B cell (primary cell): ENCODE data around the gene CHIC2. TPM values are rescaled to one million over a fixed set of nuclear protein-coding genes. Genes with fewer than 3 reads are reported as not detected.

Experiments
- ATAC-seq: fragments of 200-7000 bp; cut with Tn5 transposase; one replicate; pipeline ENCODE4 v1.10.0; 2021; ENCODE audit warnings: low read depth, mild to moderate bottlenecking, moderate number of reproducible peaks, moderate library complexity
- CTCF ChIA-PET: fragments of 350-600 bp; sonication (Branson Sonifier 250); formaldehyde crosslinking; loops from one replicate; lab custom pipeline; 2021; ENCODE audit warnings: antibody characterized with exemption, inconsistent platforms; lab: Charles Lee
- POLR2A ChIA-PET: fragments of 350-600 bp; sonication (Branson Sonifier 250); formaldehyde crosslinking; loops from one replicate; lab custom pipeline; 2021; ENCODE audit warnings: antibody characterized with exemption; lab: Charles Lee
- DNase-seq: peaks from one replicate; pipeline ENCODE4 v3.0.0; 2013
- H2AFZ ChIP-seq: 2 replicates; pipeline ENCODE4 v1.6.1; 2012; ENCODE audit warnings: mild to moderate bottlenecking, low read depth, low read length; ENCODE audit not compliant: insufficient read depth, poor library complexity, severe bottlenecking
- H3K27ac ChIP-seq, 2 donors: 1 replicate in 1 of 2; 2 replicates in 1 of 2; pipeline ENCODE4 v1.5.1; 2012 to 2013; ENCODE audit warnings: low read length in 2 of 2, mild to moderate bottlenecking in 2 of 2, moderate library complexity in 1 of 2
- H3K27me3 ChIP-seq, 4 experiments: fragments of 200-600 bp in 1 of 4; sonication (generic) in 1 of 4; replicated peaks in 1 of 4; 1 replicate in 2 of 4; 2 replicates in 2 of 4; pipeline versions ENCODE4 v1.6.1 to v1.7.0; 2013 to 2016; ENCODE audit warnings: low read length in 3 of 4, mild to moderate bottlenecking in 2 of 4, mixed read lengths in 1 of 4, moderate library complexity in 1 of 4; ENCODE audit not compliant: insufficient read depth in 4 of 4, control insufficient read depth in 3 of 4; ENCODE audit errors: control extremely low read depth in 1 of 4
- H3K36me3 ChIP-seq, 2 experiments: replicated peaks in 1 of 2; 1 replicate in 1 of 2; 2 replicates in 1 of 2; pipeline versions ENCODE4 v1.6.1 to v1.7.1; 2013; ENCODE audit warnings: low read length in 1 of 2; ENCODE audit not compliant: insufficient read depth in 2 of 2, control insufficient read depth in 1 of 2; ENCODE audit errors: control extremely low read depth in 1 of 2, extremely low read depth in 1 of 2
- H3K4me1 ChIP-seq, 2 donors: fragments of 200-600 bp in 1 of 2; sonication (generic) in 1 of 2; 1 replicate in 1 of 2; 2 replicates in 1 of 2; pipeline versions ENCODE4 v1.5.1 to v1.6.1; 2013 to 2017; ENCODE audit warnings: low read length in 2 of 2; ENCODE audit not compliant: control insufficient read depth in 2 of 2, insufficient read depth in 2 of 2
- H3K4me2 ChIP-seq: replicated peaks from 2 replicates; pipeline ENCODE3; 2012; ENCODE audit warnings: mild to moderate bottlenecking, low read depth, low read length; ENCODE audit not compliant: poor library complexity, severe bottlenecking
- H3K4me3 ChIP-seq, 5 experiments: fragments of 200-600 bp in 1 of 5; sonication (generic) in 1 of 5; 1 replicate in 3 of 5; 2 replicates in 2 of 5; pipeline versions ENCODE4 v1.5.1 to v1.7.0; 2011 to 2016; ENCODE audit warnings: low read length in 4 of 5, mild to moderate bottlenecking in 4 of 5, low read depth in 2 of 5, control low read depth in 1 of 5, moderate library complexity in 1 of 5; ENCODE audit not compliant: insufficient read depth in 1 of 5; ENCODE audit errors: control extremely low read depth in 1 of 5, extremely low read depth in 1 of 5
- H3K79me2 ChIP-seq: fragments of 200-600 bp; sonication (generic); one replicate; pipeline ENCODE4 v1.6.0; 2016; ENCODE audit warnings: low read length; ENCODE audit not compliant: control insufficient read depth, insufficient read depth
- H3K9ac ChIP-seq: fragments of 200-600 bp; sonication (generic); 2 replicates; pipeline ENCODE4 v1.6.1; 2017; ENCODE audit warnings: mild to moderate bottlenecking, low read length, moderate library complexity
- H3K9me3 ChIP-seq, 3 donors: one replicate each; pipeline versions ENCODE4 v1.6.1 to v1.7.1; 2013; ENCODE audit warnings: low read length in 2 of 3; ENCODE audit not compliant: control insufficient read depth in 2 of 3, insufficient read depth in 1 of 3; ENCODE audit errors: control extremely low read depth in 1 of 3
- H4K20me1 ChIP-seq: 2 replicates; pipeline ENCODE4 v1.6.0; 2012; ENCODE audit warnings: mild to moderate bottlenecking, low read length; ENCODE audit not compliant: insufficient read depth, control insufficient read depth, poor library complexity, severe bottlenecking
- H3K27ac Mint-ChIP-seq: one replicate; pipeline ENCODE4 v1.8.0; 2021; ENCODE audit warnings: mixed read lengths
- H3K27me3 Mint-ChIP-seq: one replicate; pipeline ENCODE4 v1.8.0; 2021; ENCODE audit warnings: mixed read lengths
- H3K4me1 Mint-ChIP-seq: one replicate; pipeline ENCODE4 v1.8.0; 2021; ENCODE audit warnings: mixed read lengths
- H3K4me3 Mint-ChIP-seq: one replicate; pipeline ENCODE4 v1.8.0; 2021; ENCODE audit warnings: mixed read lengths
- H3K9me3 Mint-ChIP-seq: one replicate; pipeline ENCODE4 v1.8.0; 2022; ENCODE audit warnings: mixed read lengths; ENCODE audit not compliant: insufficient read depth
- CTCF ChIP-seq: fragments of 200-600 bp; IDR thresholded peaks from one replicate; pipeline ENCODE4 v1.8.0; 2022; ENCODE audit warnings: antibody characterized with exemption, mild to moderate bottlenecking
- WGBS: methylation state at CpG from one replicate; pipeline ENCODE4 v1.1.5; 2013; ENCODE audit warnings: missing lambda C conversion rate; ENCODE audit not compliant: insufficient coverage; 5-methylcytosine and 5-hydroxymethylcytosine counted together
- intact Hi-C: fragments of 100-400 bp; cut with micrococcal nuclease; formaldehyde crosslinking; loops from one replicate; pipeline ENCODE4 v1.10.0; 2022
- polyA plus RNA-seq: library from polyadenylated mRNA; depleted of rRNA; stranded (reverse); fragments of >200 nt; gene quantifications from 2 replicates; pipeline ENCODE4 v1.2.3, GENCODE V29; 2012
- total RNA-seq, 2 donors: library from RNA; stranded (reverse); fragments of 120-200 nt in 1 of 2; gene quantifications; 1 replicate in 1 of 2; 2 replicates in 1 of 2; pipeline versions ENCODE4 v1.2.3 to v1.2.4, GENCODE V29; 2013 to 2022

The CHIC2 gene
- total and polyA plus RNA-seq, 2 donors (not counting 1 experiment from before 2014, with no cell fraction given): 20.2 to 37.7 TPM

- H3K79me2 ChIP-seq: no peaks in the 10 kb centered on the region
- no peaks in the 10 kb centered on the region for H3K36me3 ChIP-seq
- Mint-ChIP-seq H3K9me3 (no peaks in the 10 kb centered on the region), H3K4me1 (no peaks in the 10 kb centered on the region), H3K27me3 (peaks cover 22% of the 10 kb centered on the region), H3K27ac (no peak overlapping the region), H3K4me3 (no peak overlapping the region)
- no peak overlapping the region for H3K27ac ChIP-seq
- TF ChIP-seq CTCF: no peak
- peaks cover 0 to 8% (median 3%) of the 10 kb centered on the region in 4 experiments for H3K27me3 ChIP-seq
- DNase-seq (no peak), ATAC-seq (no peak)
- no peak overlapping the region for H3K4me2 ChIP-seq
- WGBS: 100% methylated on average over 2 of the region's 2 CpGs
- ChIA-PET CTCF (interaction anchor here (0.7 kb wide), 1 partner anchor 13 kb away, joined by 3 read pairs; no protein-coding TSS in a partner anchor), POLR2A (no interaction called here)
- H3K9me3 ChIP-seq: no peaks in the 10 kb centered on the region
- H3K4me3 ChIP-seq: no peak overlapping the region
- no peak overlapping the region for H2AFZ ChIP-seq
- H3K9ac ChIP-seq: no peak overlapping the region
- intact Hi-C loops: no loop called here
- no peaks in the 10 kb centered on the region for H4K20me1 ChIP-seq
- no peaks in the 10 kb centered on the region for H3K4me1 ChIP-seq
Measured at GRCh38 chr4:54073271-54073880, 9.0 kb upstream of the CHIC2 start.

DNA sequence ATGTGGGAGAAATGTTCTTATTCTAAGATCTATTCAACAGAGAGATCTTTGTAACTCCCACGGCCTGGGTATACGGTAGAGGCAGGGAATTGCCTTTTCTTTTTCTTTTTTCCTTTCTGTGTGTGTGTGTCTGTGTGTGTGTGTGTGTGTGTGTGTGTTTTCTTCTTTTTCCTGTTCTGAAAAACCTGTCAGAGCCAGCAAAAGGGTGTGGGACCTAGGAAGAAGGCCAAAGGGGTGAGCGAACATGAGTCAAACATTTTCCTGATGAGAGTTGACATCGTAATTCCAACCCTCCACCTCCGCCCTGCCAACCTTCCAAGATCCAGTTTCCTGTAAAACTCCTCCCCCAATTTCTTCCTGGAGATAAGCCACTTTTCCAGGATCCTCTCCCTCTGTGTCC, 2.8 kb upstream of the CHIC2 start:
- intact Hi-C loops: no loop called here
- no peak overlapping the region for H3K9ac ChIP-seq
- H3K4me2 ChIP-seq: no peak overlapping the region
- Mint-ChIP-seq H3K9me3 (no peaks in the 10 kb centered on the region), H3K27ac (no peak overlapping the region), H3K27me3 (peaks cover 4% of the 10 kb centered on the region), H3K4me1 (peaks cover 19% of the 10 kb centered on the region), H3K4me3 (no peak overlapping the region)
- no peak for DNase-seq
- no peak overlapping the region for H3K4me3 ChIP-seq
- no peaks in the 10 kb centered on the region for H3K27me3 ChIP-seq
- ChIA-PET CTCF (interaction anchor here (0.7 to 1.6 kb wide), 2 partner anchors 22 to 168 kb away, joined by 3 read pairs; no protein-coding TSS in a partner anchor), POLR2A (interaction anchor here (0.8 kb wide), 1 partner anchor 26 kb away, joined by 3 read pairs; no protein-coding TSS in a partner anchor)
- H3K36me3 ChIP-seq: no peaks in the 10 kb centered on the region
- TF ChIP-seq CTCF: no peak
- peaks cover 22% of the 10 kb centered on the region for H3K79me2 ChIP-seq
- no peak overlapping the region for H3K27ac ChIP-seq
- WGBS: 86% methylated on average over 4 of the region's 5 CpGs
- H2AFZ ChIP-seq: peak overlapping the region; percentile 20
- ATAC-seq: no peak
- H3K9me3 ChIP-seq: no peaks in the 10 kb centered on the region
- H4K20me1 ChIP-seq: peaks cover 14% of the 10 kb centered on the region
- H3K4me1 ChIP-seq: peaks cover 17 to 19% of the 10 kb centered on the region in 2 donors
